ENCODE measurements around the gene TRAF3IP1. TPM values are rescaled to one million over a fixed set of nuclear protein-coding genes. Genes with fewer than 3 reads are reported as not detected.

TRAF3IP1 gene
- total and polyA plus RNA-seq, 4 donors, result 8.9 to 41.0 (median 14.7) TPM

DNA sequence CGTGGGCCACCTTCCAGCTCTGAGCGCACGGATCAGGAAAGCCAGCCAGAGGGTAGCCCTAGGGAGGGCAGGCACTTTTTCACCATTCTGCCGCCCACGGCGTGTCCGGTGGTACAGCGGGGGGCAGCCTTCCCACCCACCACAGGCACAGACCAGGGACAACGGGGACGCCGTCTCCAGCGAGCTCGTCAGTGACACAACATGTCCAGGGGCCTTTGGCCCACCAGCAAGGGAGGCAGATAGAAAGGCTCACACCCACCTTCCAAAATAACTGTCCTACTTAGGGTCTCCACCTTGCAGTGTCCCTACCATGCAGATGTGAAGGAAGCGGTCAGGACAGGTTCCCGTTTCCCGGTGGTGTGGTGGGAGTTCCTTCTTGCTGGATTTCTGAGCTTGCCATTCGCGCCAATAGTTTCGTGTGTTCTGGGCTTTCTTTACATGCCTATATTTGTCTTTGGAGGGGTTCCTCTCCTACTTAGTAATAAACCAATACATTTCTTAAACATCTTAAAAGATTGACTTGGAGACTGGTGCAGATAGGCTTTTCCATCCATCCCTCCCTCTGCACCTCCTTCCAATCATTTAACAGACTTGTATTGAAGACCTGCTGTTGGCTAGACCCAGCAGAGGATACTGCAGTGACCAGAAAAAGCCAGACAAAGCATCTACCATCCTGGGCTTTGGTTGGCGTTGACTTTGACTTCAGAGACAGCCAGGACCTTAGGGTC lies 107.3 kb downstream of the TRAF3IP1 start:
- TF ChIP-seq, protein P1, sequence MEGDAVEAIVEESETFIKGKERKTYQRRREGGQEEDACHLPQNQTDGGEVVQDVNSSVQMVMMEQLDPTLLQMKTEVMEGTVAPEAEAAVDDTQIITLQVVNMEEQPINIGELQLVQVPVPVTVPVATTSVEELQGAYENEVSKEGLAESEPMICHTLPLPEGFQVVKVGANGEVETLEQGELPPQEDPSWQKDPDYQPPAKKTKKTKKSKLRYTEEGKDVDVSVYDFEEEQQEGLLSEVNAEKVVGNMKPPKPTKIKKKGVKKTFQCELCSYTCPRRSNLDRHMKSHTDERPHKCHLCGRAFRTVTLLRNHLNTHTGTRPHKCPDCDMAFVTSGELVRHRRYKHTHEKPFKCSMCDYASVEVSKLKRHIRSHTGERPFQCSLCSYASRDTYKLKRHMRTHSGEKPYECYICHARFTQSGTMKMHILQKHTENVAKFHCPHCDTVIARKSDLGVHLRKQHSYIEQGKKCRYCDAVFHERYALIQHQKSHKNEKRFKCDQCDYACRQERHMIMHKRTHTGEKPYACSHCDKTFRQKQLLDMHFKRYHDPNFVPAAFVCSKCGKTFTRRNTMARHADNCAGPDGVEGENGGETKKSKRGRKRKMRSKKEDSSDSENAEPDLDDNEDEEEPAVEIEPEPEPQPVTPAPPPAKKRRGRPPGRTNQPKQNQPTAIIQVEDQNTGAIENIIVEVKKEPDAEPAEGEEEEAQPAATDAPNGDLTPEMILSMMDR (IDR thresholded peaks at IDR 0.05; ENCODE audit: control extremely low read depth, extremely low read depth), result no peak
- H3K27ac ChIP-seq (ENCODE audit: low read depth in 1 of 2, low read length in 1 of 2), result peak overlapping the region; percentile 92 to 98
- peaks cover 0 to 9% (median 2%) of the 10 kb centered on the region in 4 donors for H3K9me3 ChIP-seq (ENCODE audit: control insufficient read depth in 4 of 4, insufficient read depth in 3 of 4, low read length in 3 of 4)
- H3K27me3 ChIP-seq (ENCODE audit: control insufficient read depth in 3 of 3, insufficient read depth in 3 of 3, low read length in 2 of 3), result no peaks in the 10 kb centered on the region
- peak overlapping the region; percentile 92 for H3K4me3 ChIP-seq
- H3K9ac ChIP-seq (ENCODE audit: insufficient read depth in 1 of 2, low read length in 2 of 2), result peak overlapping the region; percentile 69 to 89
- ATAC-seq (ENCODE audit: insufficient read depth, low FRiP score) (no peak), DNase-seq (no peak)
- peaks cover 0 to 21% (median 5%) of the 10 kb centered on the region in 5 donors for H3K4me1 ChIP-seq (ENCODE audit: control insufficient read depth in 5 of 5, insufficient read depth in 5 of 5, low read length in 5 of 5)
- 7 to 11% methylated on average over 20 of the region's 20 CpGs for WGBS, 2 donors
- H3K36me3 ChIP-seq (ENCODE audit: control insufficient read depth in 4 of 4, insufficient read depth in 4 of 4, low read length in 4 of 4), result peaks cover 0 to 16% (median 7%) of the 10 kb centered on the region in 4 donors

GRCh38 chr2:238428866-238429265 lies 108.5 kb downstream of the TRAF3IP1 start:
- peaks cover 0 to 21% (median 5%) of the 10 kb centered on the region in 5 donors for H3K4me1 ChIP-seq (ENCODE audit: control insufficient read depth in 5 of 5, insufficient read depth in 5 of 5, low read length in 5 of 5)
- TF ChIP-seq, protein P1 (IDR thresholded peaks at IDR 0.05; ENCODE audit: control extremely low read depth, extremely low read depth), result no peak
- H3K27ac ChIP-seq (ENCODE audit: low read depth in 1 of 2, low read length in 1 of 2), result no peak overlapping the region
- peaks cover 0 to 9% (median 2%) of the 10 kb centered on the region in 4 donors for H3K9me3 ChIP-seq (ENCODE audit: control insufficient read depth in 4 of 4, insufficient read depth in 3 of 4, low read length in 3 of 4)
- DNase-seq (no peak), ATAC-seq (ENCODE audit: insufficient read depth, low FRiP score) (no peak)
- H3K27me3 ChIP-seq (ENCODE audit: control insufficient read depth in 3 of 3, insufficient read depth in 3 of 3, low read length in 2 of 3), result no peaks in the 10 kb centered on the region
- no peak overlapping the region for H3K4me3 ChIP-seq
- peaks cover 0 to 23% (median 13%) of the 10 kb centered on the region in 4 donors for H3K36me3 ChIP-seq (ENCODE audit: control insufficient read depth in 4 of 4, insufficient read depth in 4 of 4, low read length in 4 of 4)
- WGBS, 2 donors, result 95 to 99% methylated on average over 8 of the region's 8 CpGs
- no peak overlapping the region for H3K9ac ChIP-seq (ENCODE audit: insufficient read depth in 1 of 2, low read length in 2 of 2)

GRCh38 chr2:238430781-238431180 lies 110.5 kb downstream of the TRAF3IP1 start:
- H3K4me1 ChIP-seq (ENCODE audit: control insufficient read depth in 5 of 5, insufficient read depth in 5 of 5, low read length in 5 of 5), result peaks cover 0 to 17% (median 3%) of the 10 kb centered on the region in 5 donors
- no peak overlapping the region for H3K4me3 ChIP-seq
- H3K36me3 ChIP-seq (ENCODE audit: control insufficient read depth in 4 of 4, insufficient read depth in 4 of 4, low read length in 4 of 4), result peaks cover 3 to 42% (median 27%) of the 10 kb centered on the region in 4 donors
- ATAC-seq (ENCODE audit: insufficient read depth, low FRiP score) (no peak), DNase-seq (no peak)
- no peak overlapping the region for H3K27ac ChIP-seq (ENCODE audit: low read depth in 1 of 2, low read length in 1 of 2)
- peaks cover 0 to 9% (median 2%) of the 10 kb centered on the region in 4 donors for H3K9me3 ChIP-seq (ENCODE audit: control insufficient read depth in 4 of 4, insufficient read depth in 3 of 4, low read length in 3 of 4)
- TF ChIP-seq, protein P1 (IDR thresholded peaks at IDR 0.05; ENCODE audit: control extremely low read depth, extremely low read depth), result no peak
- H3K9ac ChIP-seq (ENCODE audit: insufficient read depth in 1 of 2, low read length in 2 of 2), result no peak overlapping the region
- 98% methylated on average over 6 of the region's 6 CpGs for WGBS, 2 donors
- H3K27me3 ChIP-seq (ENCODE audit: control insufficient read depth in 3 of 3, insufficient read depth in 3 of 3, low read length in 2 of 3), result no peaks in the 10 kb centered on the region
